Activated CD8-positive, alpha-beta memory T cell treated with anti-CD3 and anti-CD28 coated beads, Interleukin-2, amount 50 U/mL, for 48 hours (primary cell): ENCODE results near the gene SNF8.

Experiments used
- DNase-seq: peaks from one replicate; pipeline ENCODE4 v3.0.0-alpha.2; 2020

The SNF8 gene

DNA sequence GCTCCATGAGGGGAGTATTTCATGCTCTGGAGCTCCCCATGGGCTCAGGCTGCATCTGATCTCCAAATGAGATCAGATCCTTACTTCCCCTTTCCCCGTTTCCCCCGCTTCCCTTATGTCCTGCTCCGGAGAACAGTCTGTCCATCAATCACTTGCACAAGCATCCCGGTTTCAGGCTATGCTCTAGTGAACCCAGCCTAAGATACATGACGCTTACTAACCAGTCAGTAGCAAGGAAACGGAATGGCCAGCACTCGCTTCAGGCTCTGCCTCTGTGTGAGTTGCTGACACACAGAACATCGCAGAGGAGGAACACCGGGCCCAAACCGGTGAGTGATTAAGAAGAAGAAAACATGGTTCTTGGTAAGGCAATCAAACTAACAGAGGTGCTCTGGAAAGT is 61.5 kb downstream of the SNF8 start:
- DNase-seq, result no peak

DNA sequence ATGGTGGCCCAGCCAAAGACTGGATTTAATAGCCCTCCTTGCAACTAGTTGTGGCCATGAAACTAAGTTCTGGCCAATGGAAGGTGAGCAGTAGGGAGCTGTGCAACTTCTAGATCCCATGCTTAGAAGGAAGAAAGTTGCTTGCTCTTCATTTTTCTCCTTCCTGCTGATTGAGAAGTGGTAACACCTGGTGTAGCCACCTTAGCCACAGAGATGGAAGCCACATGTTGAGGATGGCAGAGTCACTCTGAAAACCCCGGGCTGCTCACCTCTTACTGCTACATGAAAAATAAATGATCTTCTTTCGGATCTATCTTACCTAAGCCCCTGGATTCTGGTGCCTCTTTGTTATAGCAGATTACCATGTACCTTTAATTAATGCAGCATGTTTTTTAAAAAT is 62.4 kb downstream of the SNF8 start:
- no peak for DNase-seq
